ENCODE measurements around the gene TRIM21. TPM values are rescaled to one million over a fixed set of nuclear protein-coding genes. Genes with fewer than 3 reads are reported as not detected.

Gene TRIM21
- total and polyA plus RNA-seq, 10 of the 15 experiments (the other 5 are each of a cell fraction or from before 2014, with no cell fraction given) = 24.3 to 80.6 (median 31.7) TPM

DNA sequence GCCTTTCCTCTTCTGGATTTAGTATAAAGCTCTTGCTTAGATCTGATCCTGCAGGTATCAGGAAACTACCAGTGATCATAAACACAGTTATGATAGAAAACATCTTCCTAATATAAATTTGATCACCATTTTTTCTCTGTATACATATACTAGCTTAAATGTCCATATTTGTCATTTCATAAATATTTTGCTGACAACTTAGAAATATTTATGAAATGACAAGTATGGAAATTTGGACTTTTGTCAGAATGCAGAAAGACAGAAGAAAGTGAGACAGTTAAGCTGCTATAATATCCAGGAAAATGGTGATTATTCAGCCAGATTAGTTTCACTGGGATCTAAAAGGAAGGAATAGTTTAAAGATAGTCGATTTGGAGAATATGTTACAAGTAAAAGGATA, 22.8 kb upstream of the TRIM21 start:
- 0% methylated on average over 1 of the region's 1 CpG for WGBS (ENCODE audit: insufficient coverage, insufficient replicate concordance, low lambda C conversion rate, missing lambda C conversion rate)
- no peak for ATAC-seq
- Histone ChIP-seq H3K4me3 (no peak overlapping the region), H3K27ac (ENCODE audit: control insufficient read depth, insufficient read depth) (no peak overlapping the region), H2AFZ (ENCODE audit: control insufficient read depth, low read depth, low read length) (no peak overlapping the region), H3K79me2 (ENCODE audit: control insufficient read depth, insufficient read depth, low read length) (no peaks in the 10 kb centered on the region), H3K9me3 (replicated peaks; ENCODE audit: control insufficient read depth, insufficient read depth, low read length) (no peaks in the 10 kb centered on the region), H3K27me3 (replicated peaks in 1 of 2; ENCODE audit: control insufficient read depth in 2 of 2, insufficient read depth in 2 of 2, low read length in 1 of 2) (no peaks in the 10 kb centered on the region; a peak in 2 of 4 replicates), H3K4me2 (ENCODE audit: control insufficient read depth, insufficient read depth) (no peak overlapping the region), H3K4me1 (ENCODE audit: control insufficient read depth, insufficient read depth, low read length) (no peaks in the 10 kb centered on the region), H4K20me1 (ENCODE audit: control insufficient read depth, insufficient read depth) (no peaks in the 10 kb centered on the region), H3K9ac (ENCODE audit: control insufficient read depth, insufficient read depth, low read length) (no peak overlapping the region), H3K36me3 (ENCODE audit: control insufficient read depth in 2 of 2, insufficient read depth in 2 of 2, low read length in 1 of 2) (no peaks in the 10 kb centered on the region)
- intact Hi-C loops (cut with micrococcal nuclease; ENCODE audit: unreplicated experiment) = no loop called here
- FAIRE-seq = no peak
- TF ChIP-seq GATAD2B (conservative IDR thresholded peaks at IDR 0.05; ENCODE audit: low read depth) (no peak), ZNF622 (IDR thresholded peaks at IDR 0.05) (no peak), IRF4 (IDR thresholded peaks at IDR 0.05; ENCODE audit: low read depth, low read length) (no peak), ZSCAN29 (IDR thresholded peaks at IDR 0.05) (no peak), STAT1 (conservative IDR thresholded peaks at IDR 0.05) (no peak), RCOR1 (conservative IDR thresholded peaks at IDR 0.05; ENCODE audit: low read depth, low read length) (no peak), EGR1 (IDR thresholded peaks at IDR 0.05; ENCODE audit: borderline replicate concordance in 1 of 2, low read depth in 2 of 2, low read length in 2 of 2) (no peak), RELA (IDR thresholded peaks at IDR 0.05; ENCODE audit: borderline replicate concordance, partially characterized antibody) (no peak), NR2F1 (conservative IDR thresholded peaks at IDR 0.05) (no peak), POU2F2 (IDR thresholded peaks at IDR 0.05; ENCODE audit: borderline replicate concordance, low read depth, low read length) (no peak), KLF5 (IDR thresholded peaks at IDR 0.05; ENCODE audit: partially characterized antibody) (no peak), ZNF207 (IDR thresholded peaks at IDR 0.05; ENCODE audit: borderline replicate concordance) (no peak), WRNIP1 (IDR thresholded peaks at IDR 0.05; ENCODE audit: borderline replicate concordance, low read depth, low read length) (no peak)
- TF ChIP-seq, protein P1, sequence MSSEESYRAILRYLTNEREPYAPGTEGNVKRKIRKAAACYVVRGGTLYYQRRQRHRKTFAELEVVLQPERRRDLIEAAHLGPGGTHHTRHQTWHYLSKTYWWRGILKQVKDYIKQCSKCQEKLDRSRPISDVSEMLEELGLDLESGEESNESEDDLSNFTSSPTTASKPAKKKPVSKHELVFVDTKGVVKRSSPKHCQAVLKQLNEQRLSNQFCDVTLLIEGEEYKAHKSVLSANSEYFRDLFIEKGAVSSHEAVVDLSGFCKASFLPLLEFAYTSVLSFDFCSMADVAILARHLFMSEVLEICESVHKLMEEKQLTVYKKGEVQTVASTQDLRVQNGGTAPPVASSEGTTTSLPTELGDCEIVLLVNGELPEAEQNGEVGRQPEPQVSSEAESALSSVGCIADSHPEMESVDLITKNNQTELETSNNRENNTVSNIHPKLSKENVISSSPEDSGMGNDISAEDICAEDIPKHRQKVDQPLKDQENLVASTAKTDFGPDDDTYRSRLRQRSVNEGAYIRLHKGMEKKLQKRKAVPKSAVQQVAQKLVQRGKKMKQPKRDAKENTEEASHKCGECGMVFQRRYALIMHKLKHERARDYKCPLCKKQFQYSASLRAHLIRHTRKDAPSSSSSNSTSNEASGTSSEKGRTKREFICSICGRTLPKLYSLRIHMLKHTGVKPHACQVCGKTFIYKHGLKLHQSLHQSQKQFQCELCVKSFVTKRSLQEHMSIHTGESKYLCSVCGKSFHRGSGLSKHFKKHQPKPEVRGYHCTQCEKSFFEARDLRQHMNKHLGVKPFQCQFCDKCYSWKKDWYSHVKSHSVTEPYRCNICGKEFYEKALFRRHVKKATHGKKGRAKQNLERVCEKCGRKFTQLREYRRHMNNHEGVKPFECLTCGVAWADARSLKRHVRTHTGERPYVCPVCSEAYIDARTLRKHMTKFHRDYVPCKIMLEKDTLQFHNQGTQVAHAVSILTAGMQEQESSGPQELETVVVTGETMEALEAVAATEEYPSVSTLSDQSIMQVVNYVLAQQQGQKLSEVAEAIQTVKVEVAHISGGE (CRISPR knock-in tag; IDR thresholded peaks at IDR 0.05) = no peak
- TF ChIP-seq, protein P2, sequence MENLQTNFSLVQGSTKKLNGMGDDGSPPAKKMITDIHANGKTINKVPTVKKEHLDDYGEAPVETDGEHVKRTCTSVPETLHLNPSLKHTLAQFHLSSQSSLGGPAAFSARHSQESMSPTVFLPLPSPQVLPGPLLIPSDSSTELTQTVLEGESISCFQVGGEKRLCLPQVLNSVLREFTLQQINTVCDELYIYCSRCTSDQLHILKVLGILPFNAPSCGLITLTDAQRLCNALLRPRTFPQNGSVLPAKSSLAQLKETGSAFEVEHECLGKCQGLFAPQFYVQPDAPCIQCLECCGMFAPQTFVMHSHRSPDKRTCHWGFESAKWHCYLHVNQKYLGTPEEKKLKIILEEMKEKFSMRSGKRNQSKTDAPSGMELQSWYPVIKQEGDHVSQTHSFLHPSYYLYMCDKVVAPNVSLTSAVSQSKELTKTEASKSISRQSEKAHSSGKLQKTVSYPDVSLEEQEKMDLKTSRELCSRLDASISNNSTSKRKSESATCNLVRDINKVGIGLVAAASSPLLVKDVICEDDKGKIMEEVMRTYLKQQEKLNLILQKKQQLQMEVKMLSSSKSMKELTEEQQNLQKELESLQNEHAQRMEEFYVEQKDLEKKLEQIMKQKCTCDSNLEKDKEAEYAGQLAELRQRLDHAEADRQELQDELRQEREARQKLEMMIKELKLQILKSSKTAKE (IDR thresholded peaks at IDR 0.05; ENCODE audit: low read depth, poor library complexity, severe bottlenecking) = no peak
- TF ChIP-seq, protein P3, sequence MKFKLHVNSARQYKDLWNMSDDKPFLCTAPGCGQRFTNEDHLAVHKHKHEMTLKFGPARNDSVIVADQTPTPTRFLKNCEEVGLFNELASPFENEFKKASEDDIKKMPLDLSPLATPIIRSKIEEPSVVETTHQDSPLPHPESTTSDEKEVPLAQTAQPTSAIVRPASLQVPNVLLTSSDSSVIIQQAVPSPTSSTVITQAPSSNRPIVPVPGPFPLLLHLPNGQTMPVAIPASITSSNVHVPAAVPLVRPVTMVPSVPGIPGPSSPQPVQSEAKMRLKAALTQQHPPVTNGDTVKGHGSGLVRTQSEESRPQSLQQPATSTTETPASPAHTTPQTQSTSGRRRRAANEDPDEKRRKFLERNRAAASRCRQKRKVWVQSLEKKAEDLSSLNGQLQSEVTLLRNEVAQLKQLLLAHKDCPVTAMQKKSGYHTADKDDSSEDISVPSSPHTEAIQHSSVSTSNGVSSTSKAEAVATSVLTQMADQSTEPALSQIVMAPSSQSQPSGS (IDR thresholded peaks at IDR 0.05; ENCODE audit: low read length) = no peak
- in situ Hi-C loops (cut with MboI) = no loop called here
- no TSS peak for BruUV-seq (replicated peaks)
- ChIA-PET SMC1A (ENCODE audit: uncharacterized antibody, unreplicated experiment) (no interaction called here), CTCF (no interaction called here), RAD21 (ENCODE audit: unreplicated experiment) (no interaction called here), POLR2A (interaction anchor here (0.6 kb wide), 1 partner anchor 118 kb away, joined by 3 read pairs; no protein-coding TSS in a partner anchor)
- DNase-seq (ENCODE audit: low read depth, low spot score) = no peak

All from GM12878 (cell line).